CD4-positive, alpha-beta T cell treated with Interleukin-6 for 4 hours (primary cell): Measurements from ENCODE around the gene USP22.
A peak's percentile ranks its signal among the peaks of the same experiment; 100 is the strongest.

Source experiments
- DNase-seq: peaks from one replicate; pipeline ENCODE4 v3.0.0-alpha.2; 2020; ENCODE audit warnings: mixed read lengths

Gene USP22

DNA sequence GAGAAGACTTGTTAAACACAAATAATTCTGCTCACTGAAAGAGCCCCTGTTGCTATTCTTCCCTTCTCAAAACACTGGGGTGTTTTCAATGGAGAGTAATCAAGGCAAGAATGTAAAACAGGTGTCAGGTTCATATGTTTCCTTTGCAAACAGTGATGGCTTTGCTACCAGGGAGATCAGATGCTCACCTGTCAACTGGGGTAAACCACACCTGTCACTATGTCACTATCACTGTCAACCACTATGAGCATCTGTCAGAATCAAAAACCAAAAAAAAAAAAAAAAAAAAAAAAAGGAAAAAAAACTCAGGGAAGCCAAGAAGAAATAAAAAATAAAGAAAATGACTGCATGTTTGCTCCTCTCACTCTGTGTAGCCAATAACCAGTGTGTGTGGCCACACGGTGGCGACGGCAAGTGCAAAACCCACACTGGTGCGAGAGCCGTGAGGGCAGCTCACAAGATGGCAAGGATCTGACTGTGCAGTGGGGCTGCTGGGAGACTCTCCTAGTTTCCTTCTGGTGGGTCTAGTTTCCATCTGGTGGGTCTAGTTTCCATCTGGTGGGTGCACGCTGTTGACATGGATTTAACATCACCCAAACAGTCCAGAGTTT is 22.7 kb downstream of the USP22 start:
- peak; percentile 55 for DNase-seq

DNA sequence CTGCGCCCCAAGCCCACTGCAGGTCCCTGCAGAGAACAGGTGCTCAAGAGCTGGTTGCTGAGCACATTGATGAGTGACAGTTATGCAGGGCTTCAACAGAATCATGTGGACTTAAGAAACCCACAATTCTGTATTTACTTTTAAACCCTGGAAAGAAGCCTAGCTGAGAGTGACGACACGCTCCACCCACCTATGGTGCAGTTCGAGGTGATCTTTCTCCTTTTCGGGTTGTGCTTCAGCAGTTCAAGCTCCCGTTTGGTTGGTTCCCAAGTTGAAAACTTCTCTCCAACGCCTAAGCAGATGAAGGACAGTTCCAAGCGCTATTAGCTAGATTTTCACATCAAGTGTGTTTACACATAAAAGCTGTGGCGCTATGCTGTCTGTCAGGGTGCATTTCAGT is 23.9 kb downstream of the USP22 start:
- DNase-seq, result no peak

DNA sequence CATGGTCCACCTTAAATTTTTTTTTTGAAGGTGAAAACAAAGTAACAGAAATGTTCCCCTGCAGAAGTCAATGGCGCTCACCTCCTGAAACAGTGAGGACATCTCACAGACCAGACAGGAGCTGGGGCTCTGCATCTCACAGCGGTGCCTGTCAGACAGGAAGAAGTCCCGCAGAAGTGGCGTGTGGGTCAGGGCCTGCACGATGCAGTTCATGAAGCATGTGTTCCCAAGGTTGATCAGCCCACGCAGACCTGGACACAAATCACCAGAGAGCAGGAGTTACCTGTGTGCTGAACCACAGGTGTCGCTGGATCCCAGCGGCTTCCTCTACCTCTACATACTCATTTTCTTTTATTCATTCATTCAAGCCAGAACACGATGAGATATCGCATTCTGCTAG is 24.9 kb downstream of the USP22 start:
- DNase-seq, result no peak

DNA sequence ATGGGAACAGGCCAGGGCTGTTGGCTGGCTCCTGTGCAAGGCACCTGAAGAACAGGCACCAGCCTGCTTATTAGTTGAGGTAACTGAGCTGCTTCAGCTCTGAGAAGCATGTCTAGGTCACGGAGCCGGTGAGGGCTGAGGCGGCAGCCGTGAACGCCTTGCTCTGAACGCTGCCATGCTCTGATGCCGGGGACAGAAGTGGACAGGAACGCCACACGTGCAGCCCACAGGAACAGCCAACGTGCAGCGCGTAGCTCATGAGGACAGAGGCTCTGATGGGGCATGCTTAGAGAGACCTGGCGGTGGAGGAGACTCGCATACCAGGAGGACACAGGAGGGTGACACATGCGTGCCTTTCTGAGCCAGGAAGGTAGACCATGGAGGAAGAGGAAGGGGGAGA is 25.6 kb downstream of the USP22 start:
- DNase-seq, result no peak

DNA sequence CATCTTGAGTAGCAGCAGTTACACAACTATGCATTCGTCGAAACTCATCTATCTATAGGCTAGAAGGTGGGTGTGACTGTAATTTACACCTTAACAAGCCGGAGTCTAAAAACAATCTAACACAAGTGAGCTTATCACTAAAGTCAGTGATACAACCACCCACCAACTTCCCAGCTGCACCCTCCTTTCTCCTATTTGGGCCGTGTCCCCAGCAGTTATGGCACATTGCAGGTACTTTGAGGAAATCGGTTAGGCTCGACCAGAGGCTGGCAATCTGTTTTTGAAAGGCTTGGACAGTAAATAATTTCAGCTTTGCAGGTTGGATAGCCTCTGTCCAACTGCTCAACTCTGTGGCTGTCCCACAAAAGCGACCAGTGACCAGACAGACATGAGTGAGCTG is 26.0 kb downstream of the USP22 start:
- DNase-seq, result no peak

DNA sequence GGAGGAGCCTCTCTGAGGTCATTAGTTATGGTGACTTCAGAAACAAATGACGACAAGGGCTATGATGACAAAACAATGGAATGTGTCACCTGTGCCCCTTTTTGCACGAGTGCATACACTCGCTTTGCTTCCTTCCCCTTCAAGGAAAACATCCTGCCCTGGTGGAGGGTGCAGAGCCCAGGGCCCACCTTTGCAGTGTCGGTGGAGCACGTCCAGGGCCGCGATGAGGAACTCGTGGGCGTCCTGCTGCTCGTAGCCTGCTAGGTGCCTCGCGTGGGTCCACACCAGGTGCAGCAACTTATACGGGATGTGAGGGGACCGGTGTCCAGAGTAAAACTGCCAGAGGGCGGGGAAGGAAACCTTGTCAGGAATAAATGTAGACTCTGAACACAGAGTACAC is 27.2 kb downstream of the USP22 start:
- DNase-seq, result no peak

DNA sequence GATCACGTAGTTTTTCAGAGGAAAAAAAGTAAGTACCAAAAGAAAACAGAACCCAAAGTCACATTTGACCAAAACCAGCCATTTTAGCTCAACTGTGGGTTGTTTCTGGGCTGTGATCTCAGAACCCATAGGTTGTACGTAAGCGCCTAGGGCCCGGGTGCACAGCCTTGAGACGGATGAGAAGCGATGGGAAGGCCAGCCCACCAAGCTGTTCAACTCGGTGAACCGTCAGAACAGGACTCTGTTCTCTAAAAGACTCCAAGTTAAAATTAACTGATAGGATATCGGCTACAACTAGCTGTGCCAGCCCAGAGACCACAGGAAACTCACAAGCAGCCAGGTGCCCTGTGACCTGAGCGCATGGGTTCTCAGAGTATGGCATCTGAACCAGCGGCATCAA is 28.3 kb downstream of the USP22 start:
- no peak for DNase-seq

DNA sequence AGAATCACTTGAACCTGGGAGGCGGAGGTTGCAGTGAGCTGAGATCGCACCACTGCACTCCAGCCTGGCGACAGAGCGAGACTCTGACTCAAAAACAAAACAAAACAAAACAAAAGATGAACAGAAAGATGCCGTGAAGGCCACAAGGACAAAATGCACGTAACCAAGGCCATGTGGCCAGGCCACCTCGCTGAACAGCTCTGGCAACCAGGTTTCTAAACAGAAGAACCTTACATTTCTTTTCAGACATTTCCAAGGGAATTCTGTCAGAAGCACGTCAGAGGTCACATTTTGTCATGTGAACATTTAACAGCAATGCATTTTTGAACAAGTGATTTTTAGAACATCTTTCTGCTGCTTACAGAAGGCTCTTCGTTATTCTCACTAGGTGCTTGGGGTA is 28.8 kb downstream of the USP22 start:
- DNase-seq, result no peak

DNA sequence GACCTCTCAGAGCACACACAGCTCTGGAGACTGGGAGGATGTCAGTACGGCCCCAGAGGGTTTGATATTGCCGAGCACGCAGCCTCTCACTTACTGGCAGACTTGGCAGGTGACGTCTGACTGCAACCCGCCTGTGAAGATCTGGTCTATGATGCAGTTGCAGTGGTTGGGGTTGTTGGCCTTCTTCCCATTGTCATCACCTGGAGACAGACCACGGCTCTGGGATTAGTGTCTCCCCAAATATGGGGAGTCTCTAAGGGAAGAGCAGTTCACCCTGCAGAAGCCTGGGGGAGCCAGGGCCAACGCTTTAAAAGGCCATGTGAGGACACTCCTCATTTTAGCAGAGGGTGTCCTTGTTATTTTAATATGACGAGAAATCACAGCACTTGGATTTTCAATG is 30.1 kb downstream of the USP22 start:
- no peak for DNase-seq

DNA sequence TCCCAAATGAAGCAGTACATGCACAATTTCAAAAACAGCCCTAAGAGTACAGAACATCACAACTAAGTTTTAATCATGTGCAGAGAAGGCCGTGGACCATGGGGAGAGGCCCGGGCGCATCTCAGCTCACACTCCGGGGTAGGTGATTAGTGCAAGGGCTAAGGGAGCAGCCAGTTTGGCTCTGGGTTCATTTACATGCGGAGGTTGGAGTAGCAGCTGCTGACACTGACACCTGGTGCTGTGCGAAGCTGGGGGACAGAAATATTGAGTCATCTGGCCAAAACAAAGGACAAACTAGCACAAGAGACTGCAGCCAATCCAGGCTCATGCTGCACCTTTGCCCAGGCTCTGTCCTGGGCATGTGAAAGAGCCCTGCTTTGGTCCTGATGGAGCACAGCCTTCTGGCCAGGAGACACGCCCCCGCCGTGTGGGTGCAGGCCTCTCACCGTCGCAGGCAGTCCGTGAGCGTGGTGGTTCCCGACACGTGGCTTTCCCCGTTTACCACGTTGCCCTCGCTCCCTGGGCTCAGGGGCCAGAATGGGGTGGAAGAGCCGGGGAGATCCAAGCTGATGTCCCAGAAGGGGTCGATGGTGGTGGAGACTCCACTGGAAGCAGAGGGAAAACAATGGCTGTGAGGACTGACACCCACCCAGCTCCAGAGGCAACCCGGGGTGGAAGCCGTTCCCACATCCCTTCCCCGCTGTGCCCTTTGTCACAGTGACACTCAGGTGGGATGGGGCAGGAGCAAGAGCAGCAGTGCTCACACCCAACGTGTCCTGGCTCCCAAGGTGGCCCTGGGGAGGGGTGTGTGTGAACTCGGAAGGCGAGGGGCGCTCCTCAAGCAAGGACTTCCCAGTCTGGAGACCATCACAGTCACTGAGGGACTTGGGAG is 31.9 kb downstream of the USP22 start:
- DNase-seq, result no peak

DNA sequence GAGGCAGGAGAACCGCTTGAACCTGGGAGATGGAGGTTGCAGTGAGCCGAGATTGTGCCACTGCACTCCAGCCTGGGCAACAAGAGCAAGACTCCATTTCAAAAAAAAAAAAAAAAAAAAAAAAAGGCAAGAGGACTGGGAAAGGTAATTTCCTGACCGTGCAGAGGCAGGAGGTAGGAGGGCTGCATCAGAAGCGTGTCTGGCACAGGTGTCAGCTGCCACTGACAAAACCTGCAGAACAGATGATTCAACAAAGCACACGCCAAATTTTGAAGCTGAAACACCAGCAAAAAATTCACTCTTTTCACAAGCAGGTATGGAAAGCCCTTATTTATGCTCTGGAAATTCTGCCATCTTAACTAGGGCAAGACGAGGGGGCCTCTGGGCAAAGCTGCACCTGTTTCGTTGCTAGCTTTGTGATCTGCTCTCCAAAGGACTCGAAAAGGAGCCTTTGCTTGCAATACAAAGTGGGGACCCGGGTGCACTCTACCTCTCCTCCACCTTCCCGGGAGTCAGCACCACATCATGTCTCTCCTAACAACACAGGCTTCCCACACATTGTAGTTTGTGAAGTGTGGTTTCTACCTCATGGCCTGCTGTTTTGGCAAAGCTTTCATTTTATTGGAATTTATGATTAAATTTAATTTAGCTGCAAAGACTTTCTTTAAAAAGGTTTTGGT is 33.7 kb downstream of the USP22 start:
- DNase-seq, result no peak

DNA sequence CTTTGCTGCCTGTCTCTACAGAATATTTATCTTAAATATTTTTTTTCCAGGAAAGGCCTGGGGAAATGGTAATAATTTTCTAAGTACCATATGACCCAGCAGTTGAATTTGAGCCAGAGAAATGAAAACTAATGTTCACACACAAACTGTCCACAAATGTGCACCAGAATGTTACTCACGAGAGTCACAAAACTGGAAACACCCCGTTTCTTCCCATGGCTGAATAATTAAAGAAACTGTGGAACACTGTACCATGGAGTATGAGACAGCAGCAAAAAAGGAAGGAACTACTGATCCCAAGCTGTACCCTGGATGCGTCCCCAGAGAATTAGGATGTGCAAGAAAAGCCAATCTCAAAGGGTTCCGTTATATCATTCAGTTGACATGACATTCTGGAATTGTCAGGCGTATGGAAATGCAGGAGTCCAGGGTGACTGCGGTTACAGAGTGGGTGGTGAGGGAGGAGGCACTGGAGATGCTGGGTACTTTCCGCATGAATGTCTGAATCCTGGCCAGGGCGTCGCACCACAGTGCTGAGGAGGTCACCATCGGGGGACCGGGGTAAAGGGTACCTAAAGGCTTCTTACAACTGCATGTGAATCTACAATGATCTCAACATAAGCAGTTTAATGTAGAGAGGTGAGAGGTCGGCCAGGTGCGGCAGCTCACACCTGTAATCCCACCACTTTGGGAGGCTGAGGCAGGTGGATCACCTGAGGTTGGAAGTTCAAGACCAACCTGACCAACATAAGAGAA is 34.5 kb downstream of the USP22 start:
- no peak for DNase-seq

DNA sequence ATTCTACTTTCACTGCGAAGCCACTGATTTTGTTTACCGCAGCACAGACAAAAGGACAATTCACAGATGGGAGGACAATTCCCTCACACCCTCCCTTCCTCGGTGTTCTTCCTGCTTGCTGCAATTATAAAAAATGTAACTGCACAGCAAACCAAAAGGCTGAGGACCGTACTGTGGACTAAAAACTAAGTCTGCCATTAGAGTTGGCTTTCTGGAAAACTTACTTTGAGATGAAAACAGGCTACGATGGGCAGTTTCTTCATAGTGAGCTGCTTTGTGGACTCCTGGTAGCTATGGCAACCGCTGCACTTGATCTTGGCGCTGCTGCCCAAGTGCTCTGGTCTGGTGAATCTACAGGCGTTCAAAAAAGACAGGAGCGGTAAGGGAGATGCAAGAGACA is 35.2 kb downstream of the USP22 start:
- DNase-seq, result no peak

DNA sequence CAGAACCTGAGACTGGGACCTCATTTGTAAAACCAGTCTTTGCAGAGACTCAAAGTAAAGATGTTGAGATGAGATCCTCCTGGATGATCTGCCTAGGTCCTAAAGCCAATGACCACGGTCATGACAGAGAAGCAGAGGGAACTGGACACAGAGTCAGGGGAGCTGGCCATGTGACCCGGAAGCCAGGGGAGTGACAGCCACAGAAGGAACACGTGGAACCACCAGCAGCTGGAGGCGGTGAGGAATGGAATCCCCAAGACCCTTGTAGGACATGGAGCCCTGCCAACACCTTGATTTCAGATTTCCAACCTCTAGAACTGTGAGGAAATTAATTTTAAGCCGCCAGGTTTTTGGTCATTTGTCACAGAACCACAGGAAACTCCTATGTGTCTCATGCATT is 37.0 kb downstream of the USP22 start:
- no peak for DNase-seq

DNA sequence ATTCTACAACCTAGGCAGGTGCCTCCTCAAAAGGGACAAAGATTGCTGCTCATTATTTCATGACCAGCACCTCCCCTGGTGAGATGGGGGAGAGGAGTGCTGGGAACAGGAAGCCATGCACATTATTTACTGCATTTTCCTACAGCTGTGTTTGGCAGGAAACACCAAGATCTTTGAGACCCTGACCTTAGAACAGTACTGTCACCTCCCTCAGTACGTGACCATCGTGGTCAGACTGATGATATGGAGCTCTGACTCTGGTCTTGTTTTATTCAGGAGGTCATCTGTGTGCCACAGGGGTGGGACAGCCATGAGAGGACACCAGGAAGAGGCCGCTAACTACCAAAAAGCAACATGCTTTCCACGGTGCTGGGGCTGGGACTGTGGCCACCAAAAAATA is 37.4 kb downstream of the USP22 start:
- no peak for DNase-seq

DNA sequence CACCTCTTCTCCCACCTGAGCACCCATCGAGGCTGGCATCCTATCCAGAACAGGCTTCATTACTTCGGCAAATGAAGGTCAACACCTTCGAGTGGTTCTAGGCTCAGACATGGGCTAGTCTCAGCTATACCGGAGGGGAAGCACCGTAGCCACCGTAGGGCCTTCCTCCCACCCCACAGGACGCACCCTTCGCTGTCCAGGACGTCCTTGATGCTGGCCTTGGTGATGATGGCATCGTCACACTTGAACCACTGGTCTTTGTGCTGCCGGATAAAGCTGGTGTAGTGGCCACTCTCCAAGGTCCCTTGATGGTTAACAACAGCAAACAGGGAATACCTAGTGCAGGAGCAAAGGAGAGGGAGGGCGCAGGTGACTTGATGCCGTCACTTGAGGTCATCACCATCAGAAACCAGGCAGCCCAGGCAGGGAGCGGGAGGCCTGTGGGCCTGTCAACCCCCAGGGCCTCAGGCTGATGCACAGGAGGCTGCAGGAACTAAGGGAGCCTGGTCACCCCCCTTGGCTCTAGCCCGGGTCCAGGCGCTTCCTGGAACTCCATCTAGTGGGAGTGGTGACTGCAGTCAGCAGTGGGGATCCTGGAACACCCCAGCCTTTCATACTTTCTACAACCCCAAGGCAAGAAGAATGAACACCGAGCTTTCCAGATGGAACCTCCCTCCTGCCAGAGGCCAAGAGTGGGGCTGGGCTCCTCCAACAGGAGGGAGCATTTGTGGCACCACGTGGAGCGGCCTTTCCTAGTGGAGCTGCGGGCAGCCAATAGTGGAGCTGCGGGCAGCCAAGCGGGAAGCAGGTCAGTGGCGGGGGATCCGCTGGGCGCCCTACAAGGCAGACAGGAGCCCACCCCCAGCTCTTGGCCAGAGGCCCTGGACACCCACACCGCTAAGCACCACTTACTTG is 38.5 kb downstream of the USP22 start:
- DNase-seq, result no peak

DNA sequence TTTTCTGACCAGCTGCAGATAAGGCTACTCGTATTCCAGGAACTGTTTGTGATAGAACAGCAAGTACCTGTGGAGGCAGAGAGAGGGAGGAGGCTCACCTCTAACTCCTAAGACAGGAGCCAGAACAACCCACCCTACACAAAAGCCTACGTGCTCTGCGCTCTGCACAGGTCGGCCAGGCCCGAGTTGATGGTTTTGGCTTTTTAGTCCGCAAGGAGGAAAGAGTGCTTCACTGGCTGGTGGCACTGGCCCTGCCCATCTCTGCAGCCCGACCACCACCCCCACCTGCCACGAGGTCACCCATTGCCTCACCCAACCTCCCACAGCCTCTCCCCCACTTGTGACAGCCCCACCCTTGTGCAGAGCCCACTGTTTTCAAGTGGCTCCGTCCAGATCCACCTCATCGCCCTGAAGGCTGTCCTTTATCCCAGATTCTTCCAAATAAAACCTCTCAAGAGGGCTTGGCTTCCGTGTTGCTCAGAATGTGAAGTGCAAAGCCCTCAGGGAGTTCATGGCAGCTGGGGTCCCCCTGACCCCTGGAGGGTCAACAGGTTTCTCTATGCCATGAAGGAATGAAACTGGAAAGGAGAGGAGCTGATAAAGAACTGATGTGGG is 39.7 kb downstream of the USP22 start:
- no peak for DNase-seq

DNA sequence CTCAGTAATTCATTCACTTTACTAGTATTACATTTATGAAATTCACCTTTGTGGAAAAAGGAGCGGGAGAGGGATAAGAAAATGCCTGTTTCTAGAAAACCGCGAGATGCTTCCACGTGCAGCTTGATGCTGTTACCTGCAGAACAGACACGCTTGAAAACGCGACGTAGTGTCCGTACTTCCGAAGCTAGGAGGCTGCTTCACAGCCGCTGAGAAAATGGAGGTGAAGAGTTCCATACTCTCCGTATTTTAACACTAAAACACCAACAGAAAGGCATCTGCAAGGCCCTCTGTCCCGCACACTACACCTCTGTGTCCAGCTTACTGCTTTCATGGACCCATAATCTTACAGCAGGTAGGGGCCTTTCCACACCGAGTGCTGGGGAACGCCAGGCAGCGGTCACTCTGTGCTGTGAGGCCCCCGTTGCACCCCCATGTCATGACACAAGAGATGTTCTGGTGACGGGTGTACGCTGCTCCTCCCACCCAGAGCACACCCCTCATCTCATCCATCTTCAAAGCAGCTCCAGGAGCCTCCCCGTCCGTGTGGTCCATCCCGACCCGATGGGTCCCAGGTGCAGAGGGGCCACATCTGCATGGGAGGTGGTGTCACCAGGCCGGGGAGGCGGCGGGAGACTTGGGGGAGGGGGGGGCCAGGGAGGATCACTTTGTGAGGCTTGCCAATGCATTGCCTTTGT is 40.4 kb downstream of the USP22 start:
- no peak for DNase-seq

DNA sequence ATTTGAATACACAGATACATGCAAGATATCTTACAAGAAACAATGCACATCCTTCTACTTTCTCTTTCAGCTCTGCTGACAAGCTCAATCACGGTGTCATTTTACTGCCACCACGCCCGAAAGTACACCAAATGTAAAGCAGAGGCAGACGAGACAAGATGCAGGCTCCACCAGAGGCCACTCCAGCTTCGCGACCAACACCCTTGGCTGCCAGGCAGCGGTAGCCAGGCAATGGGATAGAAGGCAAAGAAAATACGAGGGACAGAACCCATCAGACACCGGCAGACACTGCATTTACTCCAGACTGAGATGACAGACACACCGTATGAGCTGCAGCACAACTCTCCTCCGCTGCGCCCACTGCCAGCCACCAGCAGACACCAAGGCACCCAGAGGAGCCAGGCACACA is 41.0 kb downstream of the USP22 start:
- no peak for DNase-seq

DNA sequence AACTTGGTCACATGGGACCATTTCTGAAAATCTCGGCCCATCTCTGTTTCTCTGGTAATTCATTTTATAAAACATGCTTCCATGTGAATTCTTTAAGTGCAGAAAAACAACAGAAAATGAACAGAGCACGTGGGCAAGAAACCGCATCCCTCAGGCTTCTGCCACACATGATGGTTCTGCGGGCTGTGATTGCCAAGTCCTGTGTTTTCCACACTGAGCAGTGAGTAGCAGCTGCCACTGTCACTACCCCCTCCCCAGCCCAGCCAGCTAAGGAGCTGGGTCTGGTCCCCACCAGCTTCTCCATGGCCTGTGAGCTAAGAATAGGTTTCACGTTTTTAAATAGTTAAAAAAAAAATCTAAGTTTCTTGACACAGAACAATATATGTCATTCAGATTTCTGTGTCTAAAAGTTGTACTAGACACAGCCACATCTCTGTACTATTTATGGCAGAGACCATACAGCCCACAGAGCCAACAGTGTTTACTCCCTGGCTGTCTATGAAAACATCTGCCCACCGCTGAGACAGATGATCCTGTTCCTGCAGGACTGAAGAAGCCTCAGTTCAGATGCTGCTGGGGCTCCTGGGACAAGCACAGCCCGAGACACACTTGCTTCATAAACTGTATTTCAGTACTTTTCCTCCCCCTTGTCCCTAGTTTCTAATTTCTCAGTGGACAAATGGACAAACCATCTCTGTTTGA is 41.5 kb downstream of the USP22 start:
- no peak for DNase-seq
